ENCODE measurements around the gene ANAPC10. TPM values are rescaled to one million over a fixed set of nuclear protein-coding genes. Genes with fewer than 3 reads are reported as not detected.

The ANAPC10 gene
- 10.3 to 15.9 TPM (median 11.4 TPM) in 5 replicates for total RNA-seq (2022; extraction: Qiagen RNA extraction)

GRCh38 chr4:145097821-145098674 lies at the start of gene ANAPC10, which contains the start of gene ABCE1:
TSS of gene ANAPC10 (minus strand) at chr4:145098196. CDS start at chr4:145096099, 2,097 bp downstream.
TSS of gene ABCE1 (plus strand) at chr4:145098311. CDS start at chr4:145104413, 6,102 bp downstream.

Other genes starting within 250 kb of the ANAPC10 start
- 57.6 to 115 TPM (median 62.0 TPM) in 5 replicates for gene ABCE1, start 115 bp upstream of the ANAPC10 start, total RNA-seq (2022; extraction: Qiagen RNA extraction)
- 12.0 to 16.8 TPM (median 14.6 TPM) in 5 replicates for gene OTUD4, start 82.4 kb upstream of the ANAPC10 start, total RNA-seq (2022; extraction: Qiagen RNA extraction)